Measurements from ENCODE around the gene ZNF514.
"Not testable (repeated sequence)": the region's sequence is repeated elsewhere in the genome, so short reads cannot be mapped to it uniquely, and the experiment has no call there.

The ZNF514 gene

DNA sequence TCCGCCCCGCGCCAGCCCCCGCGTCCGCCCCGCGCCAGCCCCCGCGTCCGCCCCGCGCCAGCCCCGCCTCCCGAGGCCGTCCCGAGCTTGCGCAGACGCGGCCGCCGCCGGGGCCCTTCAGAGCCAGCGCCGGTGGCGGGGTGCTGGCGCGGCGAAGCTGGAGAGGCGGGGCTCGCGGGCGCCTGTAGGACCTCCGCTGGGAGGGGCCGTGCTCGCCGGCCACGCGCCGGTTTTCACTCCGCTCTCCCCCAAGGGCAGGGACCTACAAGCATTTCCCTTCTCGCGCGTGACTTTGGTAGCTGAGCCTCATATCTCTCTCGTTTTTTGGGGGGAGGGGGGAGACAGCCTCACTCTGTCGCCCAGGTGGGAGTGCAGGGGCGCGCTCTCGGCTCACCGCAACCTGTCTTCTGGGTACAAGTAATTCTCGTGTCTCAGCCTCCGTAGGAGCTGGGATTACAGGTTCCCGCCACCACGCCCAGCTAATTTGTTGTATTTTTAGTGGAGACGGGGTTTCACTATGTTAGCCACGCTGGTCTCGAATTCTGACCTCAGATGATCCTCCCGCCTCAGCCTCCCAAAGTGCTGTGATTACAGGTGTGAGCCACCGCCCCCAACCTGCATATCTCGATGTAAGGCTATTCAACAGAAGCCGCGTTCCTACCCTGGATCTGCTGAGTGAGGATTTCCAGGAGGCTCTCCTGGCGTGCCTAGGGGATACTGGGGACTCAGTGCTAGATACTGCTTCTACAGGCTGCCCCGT is at the start of gene ZNF514:
Gene ZNF514 (minus strand): TSS at position 159 of the 760 bp plus-strand sequence. CDS start 6,595 bp downstream, outside the sequence.
- no peak for DNase-seq (ENCODE audit: low read depth)

DNA sequence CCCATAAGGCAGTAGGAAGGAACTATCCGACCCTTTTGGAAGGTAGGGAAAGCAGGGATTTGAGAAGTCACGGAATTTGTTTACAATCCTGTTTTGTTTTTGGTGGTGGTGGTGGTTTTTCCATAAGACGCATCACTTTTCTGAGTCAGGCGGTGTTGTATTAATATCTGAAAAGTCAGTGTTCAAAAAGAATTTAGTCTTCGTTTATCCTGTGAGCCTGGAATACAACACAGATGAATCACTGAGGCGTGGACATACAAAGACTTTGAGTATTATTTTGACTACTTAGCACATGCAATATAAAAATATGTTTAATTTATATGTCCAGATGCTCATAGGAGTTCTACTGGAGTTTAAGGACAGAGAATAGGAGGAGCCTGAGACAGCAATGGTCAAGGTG is 48.5 kb upstream of the ZNF514 start:
- DNase-seq (ENCODE audit: low read depth) = no peak

DNA sequence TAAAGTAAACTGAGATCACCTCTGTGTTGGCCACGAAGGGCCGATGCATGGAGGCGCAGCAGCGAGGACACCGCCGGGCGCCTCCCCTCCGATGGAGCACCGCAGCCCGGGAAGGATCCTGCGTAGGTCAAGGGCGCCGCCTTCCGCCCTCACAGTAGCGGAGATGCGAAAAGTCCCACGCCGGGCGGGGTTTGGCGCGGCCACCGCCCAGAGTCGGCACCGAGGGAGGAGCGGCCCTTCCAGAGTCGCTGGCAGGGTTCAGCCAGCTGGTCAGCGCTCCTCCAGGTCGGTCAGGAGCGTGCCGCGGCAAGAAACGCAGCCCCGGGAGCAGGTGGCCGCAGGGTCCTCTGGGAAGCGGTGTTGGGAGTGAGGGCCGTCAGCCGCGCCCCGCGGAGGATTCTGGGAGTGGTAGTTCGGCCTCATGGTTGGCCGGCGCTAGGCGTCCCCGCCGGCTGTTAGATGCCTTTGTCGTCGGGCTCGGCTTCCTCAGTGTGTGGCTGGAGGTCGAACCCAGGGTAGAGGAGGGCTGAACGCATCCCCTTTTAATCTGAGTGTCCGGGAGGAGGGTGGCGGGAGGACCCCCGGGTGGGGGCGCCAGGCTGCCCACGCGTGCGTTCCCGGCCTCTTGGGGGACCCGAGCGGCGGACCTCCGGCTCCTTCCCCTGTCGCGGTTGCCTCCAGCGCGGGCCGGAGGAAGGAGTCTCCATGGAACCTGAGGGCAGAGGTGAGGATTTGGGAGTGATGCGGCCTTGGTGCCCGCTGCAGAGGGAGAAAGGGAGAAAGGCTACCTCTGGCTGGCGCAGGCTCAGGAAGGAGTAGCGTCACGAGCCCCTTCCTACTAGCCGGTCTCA is 47.7 kb upstream of the ZNF514 start, which contains the start of gene ZNF892:
Gene ZNF892 (plus strand): TSS at position 411 of the 851 bp plus-strand sequence. CDS start 295 bp downstream, at position 706.
- peak; percentile 60 for DNase-seq (ENCODE audit: low read depth)

DNA sequence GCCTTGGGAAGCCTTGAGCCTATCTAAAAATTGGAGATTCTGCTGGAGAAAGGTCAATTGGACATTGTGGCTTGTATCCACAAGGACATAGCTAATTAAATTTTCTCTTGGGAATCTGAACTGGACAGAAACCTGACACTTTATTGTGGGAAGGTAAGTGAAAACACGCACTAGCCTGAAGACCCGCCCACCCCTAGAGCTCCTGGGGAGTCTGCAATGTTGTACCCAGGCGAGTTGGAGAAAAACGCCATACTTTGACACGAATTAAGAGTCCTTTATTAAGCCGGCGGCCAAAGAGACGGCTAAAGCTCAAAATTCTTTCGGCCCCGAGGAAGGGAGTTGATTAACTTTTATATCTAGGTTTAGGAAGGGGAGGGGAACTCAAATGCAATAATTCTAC is 46.4 kb upstream of the ZNF514 start:
- DNase-seq (ENCODE audit: low read depth) = no peak

DNA sequence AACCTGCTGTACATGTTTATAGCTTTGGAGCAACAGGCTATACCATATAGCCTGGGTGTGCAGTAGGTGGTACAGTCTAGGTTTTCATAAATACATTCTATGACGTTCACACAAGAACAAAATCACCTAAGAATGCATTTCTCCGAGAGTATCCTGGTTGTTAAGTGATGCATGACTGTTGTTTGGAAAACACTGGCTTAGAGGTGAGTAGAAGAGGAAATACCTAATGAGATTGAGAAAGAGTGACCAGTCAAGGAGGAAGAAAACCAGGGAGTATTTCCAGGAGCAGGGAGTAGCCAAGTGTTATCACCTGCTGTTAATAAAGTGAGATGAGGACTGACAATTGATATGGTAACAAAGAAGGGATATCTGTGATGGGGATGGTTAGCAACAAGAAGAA is 44.7 kb upstream of the ZNF514 start:
- DNase-seq (ENCODE audit: low read depth) = no peak

DNA sequence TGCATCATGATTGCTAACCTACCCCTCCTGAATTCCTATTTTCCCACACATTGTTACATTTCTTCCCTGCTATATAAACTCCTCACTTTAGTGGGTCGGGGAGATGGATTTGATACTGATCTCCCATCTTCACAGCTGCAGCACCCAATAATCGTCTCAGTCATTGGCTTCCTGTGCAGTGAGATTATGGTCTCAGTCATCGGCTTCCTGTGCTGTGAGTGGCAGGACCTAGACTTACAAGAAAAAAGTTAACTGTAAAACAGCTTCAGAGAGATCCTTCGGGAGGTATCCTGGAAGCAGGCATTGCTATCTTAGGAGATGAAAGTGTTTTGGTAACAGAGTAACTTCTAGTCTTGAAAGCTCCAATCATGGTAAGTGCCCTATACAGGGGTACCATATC is 44.3 kb upstream of the ZNF514 start:
- no peak for DNase-seq (ENCODE audit: low read depth)

DNA sequence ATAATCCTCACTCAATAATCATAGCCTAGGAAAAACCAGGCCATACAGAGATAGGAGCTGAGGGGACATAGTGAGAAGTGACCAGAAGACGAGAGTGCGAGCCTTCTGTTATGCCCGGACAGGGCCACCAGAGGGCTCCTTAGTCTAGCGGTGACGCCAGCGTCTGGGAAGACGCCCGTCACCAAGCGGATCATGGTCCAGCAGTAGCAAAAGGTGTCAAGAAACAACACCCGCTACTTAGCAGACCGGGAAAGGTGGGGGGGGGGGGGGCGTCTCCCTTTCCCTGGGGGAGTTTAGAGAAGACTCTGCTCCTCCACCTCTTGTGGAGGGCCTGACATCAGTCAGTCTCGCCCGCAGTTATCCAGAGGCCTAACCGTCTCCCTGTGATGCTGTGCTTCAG is 33.3 kb upstream of the ZNF514 start:
- not testable (repeated sequence) for DNase-seq (ENCODE audit: low read depth)

DNA sequence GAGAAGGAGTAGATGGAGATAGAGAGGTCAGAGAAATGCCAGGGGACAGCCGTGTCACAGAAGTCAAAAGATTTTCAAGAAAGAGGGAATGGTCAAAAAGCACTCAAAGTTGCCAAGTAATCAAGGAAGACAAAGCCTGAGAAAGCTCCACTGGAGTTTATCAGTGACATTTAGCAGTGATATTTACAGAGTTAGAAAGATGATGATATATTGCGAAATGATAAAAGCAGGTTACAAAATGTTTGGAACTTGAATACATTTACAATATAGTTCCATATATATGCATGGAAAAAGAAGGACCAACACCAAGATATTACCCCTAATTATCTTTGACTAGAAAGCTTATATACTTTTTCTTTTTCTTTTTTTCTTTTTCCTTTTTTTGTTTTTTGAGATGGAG is 26.3 kb upstream of the ZNF514 start:
- DNase-seq (ENCODE audit: low read depth) = no peak

DNA sequence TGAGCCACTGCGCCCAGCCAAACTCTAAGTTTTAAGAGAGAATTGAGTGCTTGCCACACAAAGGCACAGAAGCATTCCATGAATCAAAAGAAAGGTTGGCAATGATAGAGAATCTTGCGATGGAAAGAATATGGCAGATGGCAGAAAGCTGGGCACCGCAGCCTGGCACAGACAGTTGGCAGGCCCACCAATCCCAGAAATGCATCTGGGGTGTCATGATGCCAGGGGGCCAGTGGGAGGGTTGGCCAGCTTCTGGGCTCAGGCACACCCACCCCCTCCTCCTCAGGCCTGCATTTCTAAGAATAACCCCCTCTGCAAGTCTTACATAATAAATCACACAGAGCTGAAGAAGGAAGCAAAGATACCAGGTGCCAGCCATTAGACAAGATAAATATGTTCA is 25.5 kb upstream of the ZNF514 start:
- no peak for DNase-seq (ENCODE audit: low read depth)

DNA sequence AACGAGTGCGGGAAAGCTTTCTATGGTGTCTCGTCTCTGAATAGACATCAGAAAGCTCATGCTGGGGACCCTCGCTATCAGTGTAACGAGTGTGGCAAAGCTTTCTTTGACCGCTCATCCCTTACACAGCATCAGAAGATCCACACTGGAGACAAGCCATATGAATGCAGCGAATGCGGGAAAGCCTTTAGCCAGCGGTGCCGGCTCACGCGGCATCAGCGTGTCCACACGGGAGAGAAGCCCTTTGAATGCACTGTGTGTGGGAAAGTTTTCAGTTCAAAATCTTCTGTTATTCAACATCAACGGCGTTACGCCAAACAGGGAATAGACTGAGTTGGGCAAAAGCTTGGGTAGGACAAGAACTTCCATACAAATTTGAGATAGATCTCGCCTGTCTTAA is 22.1 kb upstream of the ZNF514 start:
- DNase-seq (ENCODE audit: low read depth) = no peak

DNA sequence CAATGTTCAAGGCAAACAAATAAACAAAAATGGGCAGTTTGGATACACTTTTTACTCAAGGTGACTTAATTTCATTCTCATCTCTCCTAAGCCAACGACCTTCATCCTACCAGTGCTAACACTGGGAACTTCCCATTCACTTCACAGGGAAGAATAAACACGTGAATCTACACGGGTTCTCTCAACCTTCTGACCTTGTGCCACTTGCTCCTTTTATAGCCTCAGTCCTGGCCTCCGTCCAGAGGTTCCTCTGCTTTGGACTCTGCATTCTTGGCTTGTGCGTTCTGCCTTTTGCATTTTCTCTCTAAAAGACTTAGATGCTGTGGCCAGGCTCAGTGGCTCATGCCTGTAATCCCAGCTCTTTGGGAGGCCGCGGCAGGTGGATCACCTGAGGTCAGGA is 19.8 kb upstream of the ZNF514 start:
- no peak for DNase-seq (ENCODE audit: low read depth)

DNA sequence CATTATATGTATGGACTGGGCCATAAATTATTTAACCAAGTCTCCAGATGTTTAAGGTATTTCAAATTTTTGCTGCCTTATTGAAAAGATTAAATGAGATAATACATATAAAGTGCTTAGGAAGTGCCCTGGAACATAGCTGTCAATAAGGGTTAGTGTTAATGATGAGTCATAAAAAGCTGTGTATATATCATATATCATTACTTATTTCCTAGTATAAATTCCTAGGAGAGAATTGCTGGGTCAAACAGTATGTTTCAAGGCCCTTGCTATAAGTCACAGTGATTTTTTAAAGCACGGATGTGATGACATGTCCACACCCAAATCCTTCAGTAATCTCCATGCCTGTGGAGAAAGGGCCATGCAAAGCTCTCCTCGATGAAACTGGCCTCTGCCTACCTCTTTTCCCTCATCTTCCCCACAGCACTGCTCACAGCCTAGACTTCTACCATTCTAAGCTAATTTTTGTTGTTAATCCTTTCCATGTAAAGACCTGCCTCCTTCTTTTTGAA is 14.4 kb upstream of the ZNF514 start:
- DNase-seq (ENCODE audit: low read depth) = no peak

DNA sequence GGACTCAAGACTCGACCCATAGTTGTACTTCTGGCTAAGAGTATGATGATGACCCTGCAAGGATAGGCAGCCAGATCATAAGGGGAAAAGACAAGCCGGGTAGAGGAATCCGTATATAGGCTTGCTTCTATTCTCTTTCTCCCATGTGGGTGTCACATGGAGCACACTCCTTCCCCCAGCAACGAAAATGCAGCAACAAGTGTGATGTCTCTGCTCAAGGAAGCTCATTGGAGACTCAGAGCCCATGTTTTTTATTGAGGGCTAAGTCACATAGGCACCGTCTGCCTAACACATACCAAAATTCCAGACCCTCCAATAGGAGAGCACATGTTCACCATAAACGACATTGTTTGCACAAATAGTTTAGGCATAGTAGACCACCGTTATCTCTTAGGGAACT is 12.3 kb upstream of the ZNF514 start:
- DNase-seq (ENCODE audit: low read depth) = no peak

DNA sequence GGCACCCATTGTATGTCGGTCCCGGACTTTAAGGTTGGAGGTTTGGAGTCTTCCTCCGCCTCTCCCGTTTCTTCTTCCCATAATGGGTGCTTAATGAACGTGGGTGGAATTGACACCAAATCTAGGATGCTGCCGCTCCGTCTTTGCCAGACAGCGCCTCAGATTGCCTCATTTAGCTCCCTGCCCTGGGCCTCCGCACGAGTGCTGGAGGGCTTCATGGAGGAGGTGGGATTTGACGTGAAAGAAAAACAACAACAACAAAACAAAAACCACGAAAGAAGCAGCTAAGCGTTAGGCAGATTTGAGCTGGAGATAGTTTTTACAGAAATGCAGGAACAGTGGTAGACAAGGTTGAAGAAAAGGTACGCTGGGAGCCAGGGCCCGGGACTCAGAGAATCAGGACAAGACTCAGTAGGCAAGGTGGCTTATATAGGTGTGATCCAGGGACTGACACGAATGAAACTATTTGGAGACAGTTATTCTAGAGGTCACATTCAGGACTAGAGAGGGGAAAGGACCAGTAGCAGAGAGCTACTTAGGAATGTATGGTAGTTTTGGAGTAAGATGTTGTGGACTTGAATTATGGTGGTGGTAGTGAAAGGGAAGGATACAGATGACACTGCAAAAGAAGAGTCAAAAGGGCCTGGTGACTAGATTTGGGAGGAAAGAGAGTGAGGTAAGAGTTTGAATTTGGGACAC is 6.6 kb upstream of the ZNF514 start:
- DNase-seq (ENCODE audit: low read depth) = no peak

DNA sequence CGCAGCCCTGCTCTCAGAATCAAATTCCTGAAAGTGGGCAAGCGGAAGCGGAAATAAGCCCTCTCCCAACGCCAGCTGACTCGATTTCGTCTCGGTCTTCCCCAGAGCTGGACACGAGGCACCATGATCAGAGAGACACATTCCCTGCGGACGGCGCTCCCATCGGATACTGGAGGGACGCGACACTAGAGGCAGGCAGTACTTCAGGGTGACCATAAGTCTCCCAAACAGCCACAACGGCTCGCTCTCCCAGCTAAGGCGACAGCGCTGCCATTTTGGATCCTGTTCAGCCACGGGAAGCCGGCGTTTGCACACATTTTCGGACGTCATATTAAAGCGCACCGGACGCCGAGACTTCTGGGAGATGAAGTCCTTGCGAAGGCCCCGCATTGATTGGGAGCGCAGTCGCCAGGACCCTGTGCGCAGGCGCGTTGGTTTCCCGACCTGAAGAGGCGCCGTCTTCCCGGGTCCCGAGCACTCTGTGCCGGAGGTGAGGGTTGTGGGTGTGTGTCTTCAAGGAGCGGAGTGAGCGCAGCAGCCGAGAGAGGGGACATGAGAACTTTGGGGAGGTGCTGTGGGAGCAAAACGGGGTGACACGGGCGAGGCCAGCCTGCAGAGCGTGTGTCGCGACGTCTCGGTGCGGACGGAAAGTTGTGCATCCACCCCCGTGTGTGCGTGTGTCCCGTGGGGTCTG is 5.9 kb upstream of the ZNF514 start, which contains the start of gene ZNF2:
Gene ZNF2 (plus strand): TSS at position 439 of the 694 bp plus-strand sequence. CDS start 10,418 bp downstream, outside the sequence.
- DNase-seq (ENCODE audit: low read depth) = peak; percentile 88

DNA sequence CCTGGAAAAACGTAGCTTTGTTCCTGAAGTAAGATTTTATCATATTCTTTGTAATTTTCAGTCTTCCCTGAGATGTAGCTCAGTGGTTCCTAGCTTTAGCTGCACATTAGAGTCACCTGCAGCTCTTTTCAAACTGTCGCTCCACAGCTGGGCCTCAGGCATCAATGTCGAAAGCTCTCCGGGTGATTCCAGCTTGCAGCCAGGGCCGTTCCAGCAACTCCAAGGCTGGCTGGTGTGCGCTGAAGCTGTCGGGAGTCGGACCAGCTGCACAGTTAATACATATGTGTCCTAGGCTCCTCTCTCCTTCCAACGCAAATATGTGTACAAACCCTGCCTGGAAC is 5.4 kb upstream of the ZNF514 start:
- no peak for DNase-seq (ENCODE audit: low read depth)

DNA sequence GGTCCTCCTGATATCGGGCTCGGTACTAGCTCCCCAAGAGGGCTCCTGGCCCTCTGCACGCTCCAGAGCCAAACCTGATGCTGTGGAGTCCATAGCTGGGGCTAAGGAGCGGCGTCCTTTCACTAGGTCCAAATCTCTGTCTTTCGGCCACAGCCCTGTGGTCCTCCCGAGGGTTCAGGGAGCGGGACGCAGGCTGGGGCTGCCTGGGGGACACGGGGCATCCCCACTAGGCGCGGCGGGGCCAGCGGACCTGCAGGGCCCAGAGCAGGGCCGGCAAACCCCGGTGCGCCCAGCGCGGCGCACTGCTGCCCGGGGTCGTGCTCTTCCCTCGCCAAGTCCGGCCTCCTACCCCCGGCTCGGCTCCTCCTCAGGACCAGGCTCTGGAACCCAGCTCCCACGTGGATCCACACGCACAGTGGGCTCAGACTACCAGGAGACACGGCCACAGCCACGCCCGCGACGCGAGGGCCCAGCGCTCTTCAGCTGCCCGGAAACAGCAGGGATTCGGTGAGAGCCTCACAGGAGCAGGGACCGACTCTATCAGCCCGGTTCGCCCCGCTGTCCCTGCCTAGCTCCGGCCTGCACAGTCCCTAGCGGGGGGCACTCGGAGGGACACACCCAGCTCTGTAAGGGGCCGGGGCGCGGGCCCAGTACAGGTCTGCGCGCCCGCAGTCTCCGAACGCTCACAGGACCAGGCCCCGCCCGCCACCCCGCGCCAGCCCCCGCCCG is 593 bp downstream of the ZNF514 start:
- DNase-seq (ENCODE audit: low read depth) = no peak

DNA sequence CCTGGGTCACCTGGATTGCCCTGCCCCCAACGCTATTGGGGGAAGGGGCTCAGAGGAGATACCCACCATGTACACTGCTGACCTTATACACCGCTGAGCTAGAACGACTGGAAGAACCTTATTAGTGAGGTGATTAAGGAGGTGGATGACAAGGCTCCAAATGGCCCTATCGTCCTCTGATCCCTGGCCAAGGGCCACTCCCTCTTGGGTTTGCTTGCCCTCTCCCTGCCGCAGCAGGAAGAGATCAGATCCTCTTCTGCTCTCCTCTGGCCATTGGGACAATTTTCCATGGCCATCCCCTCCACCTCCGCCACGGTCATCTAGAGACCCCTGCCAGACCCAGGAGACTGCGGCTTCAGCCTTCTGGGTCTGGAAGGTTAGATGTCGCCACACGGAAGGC is 1.2 kb downstream of the ZNF514 start:
- DNase-seq (ENCODE audit: low read depth) = no peak

DNA sequence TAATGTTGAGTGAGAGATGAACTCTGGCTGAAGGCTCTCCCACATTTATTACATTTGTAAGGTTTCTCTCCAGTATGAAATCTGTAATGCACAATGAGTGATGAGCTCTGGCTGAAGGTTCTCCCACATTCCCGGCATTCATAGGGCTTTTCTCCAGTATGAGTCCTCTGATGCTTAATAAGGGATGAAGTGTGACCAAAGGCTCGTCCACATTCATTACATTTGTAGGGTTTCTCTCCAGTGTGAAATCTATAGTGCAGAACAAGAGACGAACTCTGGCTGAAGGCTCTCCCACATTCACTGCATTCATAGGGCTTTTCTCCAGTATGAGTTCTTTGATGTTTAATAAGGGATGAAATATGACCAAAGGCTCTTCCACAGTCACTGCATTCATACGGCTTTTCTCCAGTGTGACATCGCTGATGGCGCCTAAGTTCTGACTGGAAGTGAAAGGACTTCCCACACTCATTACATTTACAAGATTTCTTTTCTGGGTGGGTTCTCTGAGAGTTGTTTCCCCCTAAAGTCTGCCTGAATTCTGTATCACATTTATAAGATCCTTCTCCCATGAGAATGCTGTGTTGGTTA is 10.2 kb downstream of the ZNF514 start:
- DNase-seq (ENCODE audit: low read depth) = no peak

DNA sequence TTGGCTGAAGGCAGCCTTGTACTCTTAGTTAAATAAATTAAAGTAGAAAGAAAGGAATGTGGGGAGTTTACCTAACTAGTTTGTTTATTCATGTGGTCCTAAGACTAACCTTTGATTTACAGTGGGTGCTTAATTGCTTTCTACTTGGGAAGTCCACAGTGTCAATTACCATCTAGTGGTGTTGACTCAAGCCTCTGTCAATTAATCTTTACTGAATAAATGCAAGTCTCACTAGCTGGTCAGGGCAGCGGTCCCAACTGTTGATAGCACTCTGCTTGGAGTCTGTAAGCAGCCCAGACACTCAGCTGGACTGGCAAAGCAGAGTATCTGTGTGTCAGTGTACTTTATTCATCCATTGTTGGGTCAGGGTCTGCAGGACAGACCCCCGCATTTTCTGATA is 15.8 kb downstream of the ZNF514 start:
- DNase-seq (ENCODE audit: low read depth) = no peak

DNA sequence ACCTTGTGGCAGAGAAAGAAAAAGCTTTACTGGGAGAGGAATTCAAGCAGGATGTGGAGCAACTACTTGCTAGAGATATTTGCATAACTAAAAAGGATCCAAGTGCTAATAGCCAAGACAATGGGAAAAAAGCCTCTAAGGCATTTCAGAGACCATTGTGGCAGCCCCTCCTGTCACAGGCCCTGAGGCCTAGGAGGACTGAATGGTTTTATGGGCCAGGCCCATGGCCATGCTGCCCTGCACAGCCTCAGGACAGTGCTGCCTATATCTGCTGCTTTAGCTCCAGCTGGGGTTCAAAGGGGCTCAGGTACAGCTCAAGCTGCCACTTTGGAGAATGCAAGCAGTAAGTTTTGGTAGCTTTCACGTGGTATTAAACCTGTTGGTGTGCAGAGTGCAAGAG is 20.9 kb downstream of the ZNF514 start:
- DNase-seq (ENCODE audit: low read depth) = no peak

Measured in HS-5 (cell line).